HG02870 (cell line): ENCODE data around the gene SERPINE3.

Experiments used
- ATAC-seq: cut with Tn5 transposase; IDR thresholded peaks from one replicate; pipeline ENCODE4 v1.9.1; 2021; ENCODE audit warnings: mild to moderate bottlenecking, moderate library complexity; ENCODE audit not compliant: unreplicated experiment

The SERPINE3 gene

DNA sequence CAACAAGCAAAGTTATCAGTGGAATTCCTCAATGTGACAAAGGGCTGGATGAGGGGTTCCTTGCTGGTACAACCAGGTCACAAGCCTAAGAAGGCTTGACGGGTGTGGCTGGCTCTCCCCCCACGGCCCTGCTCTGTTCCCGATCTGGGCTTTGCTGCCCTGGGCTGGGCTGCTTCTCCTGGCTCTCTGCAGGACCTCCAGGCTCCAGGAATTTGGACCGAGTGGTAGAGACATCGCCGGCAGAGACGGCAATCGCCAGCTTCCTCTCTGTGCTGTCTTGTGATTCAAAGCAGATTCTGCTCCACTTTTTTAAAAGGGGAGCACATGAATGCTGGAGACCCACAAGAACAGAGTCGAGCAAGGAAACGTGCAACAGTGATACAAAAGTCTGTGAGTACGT, at the start of gene SERPINE3:
Gene SERPINE3 (plus strand): TSS at position 338 of the 400 bp plus-strand sequence. CDS start 1,401 bp downstream, outside the sequence.
- no peak for ATAC-seq

DNA sequence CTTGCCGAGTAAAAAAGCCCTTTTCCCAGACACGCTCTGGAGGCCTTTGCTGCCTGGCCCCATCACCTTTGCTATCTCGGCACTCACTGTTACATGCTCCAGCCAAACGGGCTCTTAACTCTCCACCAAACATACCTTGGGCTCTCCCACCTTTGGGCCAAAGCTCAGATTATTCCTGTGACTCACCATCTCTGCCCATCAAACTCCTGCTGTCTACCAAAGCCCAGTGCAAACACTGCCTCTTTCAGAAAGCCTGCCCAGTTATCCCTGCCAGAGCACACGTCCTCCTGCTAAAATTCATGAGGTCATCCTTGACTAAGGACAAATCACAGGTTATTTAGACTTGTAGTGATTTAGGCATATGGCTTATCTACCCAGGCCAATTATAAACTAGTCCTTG, 48.1 kb upstream of the SERPINE3 start:
- no peak for ATAC-seq

DNA sequence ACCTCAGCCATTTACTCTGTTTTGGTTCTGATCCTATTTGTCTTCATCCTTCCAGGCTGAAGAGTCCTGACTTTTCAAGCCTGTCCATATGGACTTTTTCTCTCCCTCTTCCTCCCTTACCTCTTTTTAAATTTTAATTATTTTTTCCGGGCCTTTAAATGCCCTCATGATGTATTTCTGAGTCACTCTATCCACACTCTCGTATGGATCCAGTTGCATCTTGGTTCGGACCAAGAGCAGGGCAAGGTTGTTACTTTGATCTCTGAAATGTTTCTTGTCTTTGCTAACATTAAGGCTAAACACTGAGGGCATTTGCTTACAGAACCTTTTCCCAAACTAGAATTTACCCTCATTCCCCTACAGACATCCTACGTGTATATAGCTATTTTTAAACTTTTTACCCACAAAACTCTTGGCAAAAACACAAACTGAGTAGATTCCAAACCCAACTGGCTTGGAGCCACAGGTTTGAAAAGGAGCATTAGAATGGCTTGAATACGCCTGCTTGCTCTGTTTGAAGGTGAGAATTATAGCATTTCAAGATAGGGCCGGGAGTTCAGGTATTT, 47.4 kb upstream of the SERPINE3 start:
- no peak for ATAC-seq

DNA sequence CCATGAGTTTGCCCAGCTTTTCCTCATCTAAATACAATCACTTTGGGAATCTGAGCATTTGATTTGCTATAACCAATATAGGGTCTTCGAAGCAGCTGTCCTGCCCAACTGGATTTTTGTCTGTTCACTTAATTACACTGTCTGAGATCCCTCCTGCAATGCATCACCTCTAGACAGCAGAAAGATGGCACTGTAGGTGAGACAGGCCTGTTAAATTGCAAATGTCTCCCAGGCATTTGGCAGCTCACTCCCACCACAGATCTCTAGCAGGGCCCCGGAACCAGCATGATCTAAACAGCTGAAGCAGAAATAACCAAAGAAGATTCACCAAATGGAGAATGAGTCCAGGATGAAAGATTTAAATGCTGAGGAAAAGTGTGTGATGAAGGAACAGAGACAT, 41.9 kb upstream of the SERPINE3 start:
- no peak for ATAC-seq

DNA sequence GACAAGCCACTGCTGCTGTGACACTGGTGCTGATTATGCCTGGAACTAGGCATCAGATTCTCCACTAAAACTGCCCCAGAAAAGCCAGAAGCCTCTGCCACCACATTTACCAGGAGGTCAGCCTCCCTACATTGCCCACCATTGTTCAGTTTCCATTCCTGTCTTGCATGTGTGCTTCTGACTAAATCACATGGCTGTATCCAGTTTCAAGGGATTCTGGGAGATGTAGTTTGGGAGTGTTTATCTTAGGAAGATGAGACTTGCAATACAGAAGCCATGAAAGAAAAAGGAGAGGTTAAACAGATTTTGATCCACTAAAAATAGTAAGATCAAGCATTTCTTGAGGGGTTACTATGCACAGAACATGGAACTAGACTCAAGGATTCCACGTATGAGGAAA, 40.7 kb upstream of the SERPINE3 start:
- ATAC-seq, result no peak

DNA sequence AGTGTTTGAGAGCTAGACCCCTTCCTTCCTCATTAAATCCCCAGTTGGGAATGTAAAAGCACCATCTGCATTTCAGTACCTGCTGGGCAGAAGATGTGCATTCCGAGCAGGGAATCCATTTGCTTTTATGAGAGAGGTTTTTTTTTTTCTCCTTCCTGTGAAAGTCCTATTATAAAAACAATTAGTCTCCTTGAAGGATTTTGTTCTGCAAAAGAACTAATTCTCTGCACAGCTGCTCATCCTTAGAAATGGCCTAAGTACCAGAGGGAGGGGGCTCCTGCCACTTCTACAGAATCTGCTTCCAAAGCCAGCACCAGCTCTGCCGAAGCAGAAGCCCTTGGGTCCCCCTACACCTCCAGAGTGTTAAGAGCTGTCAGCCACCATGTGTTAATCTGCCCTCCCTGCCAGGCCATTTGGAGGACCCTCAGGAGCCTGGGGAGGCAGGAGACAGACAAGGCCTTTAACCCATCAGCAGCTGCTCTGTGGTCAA, 36.4 kb upstream of the SERPINE3 start:
- ATAC-seq, result no peak

DNA sequence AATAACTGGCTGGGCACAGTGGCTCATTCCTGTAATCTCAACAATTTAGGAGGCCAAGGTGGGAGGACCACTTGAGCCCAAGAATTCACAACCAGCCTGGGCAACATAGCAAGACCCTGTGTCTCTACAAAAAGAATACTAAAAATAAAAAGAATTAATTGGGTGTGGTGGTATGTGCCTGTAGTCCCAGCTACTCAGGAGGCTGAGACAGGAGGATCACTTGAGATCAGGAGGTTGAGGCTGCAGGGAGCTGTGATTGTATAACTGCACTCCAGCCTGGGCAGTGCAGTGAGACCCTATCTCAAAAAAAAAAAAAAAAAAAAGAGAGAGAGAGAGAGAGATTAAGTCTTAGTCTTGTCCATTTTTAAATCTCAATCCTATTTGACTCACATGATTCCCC, 35.6 kb upstream of the SERPINE3 start:
- no peak for ATAC-seq

DNA sequence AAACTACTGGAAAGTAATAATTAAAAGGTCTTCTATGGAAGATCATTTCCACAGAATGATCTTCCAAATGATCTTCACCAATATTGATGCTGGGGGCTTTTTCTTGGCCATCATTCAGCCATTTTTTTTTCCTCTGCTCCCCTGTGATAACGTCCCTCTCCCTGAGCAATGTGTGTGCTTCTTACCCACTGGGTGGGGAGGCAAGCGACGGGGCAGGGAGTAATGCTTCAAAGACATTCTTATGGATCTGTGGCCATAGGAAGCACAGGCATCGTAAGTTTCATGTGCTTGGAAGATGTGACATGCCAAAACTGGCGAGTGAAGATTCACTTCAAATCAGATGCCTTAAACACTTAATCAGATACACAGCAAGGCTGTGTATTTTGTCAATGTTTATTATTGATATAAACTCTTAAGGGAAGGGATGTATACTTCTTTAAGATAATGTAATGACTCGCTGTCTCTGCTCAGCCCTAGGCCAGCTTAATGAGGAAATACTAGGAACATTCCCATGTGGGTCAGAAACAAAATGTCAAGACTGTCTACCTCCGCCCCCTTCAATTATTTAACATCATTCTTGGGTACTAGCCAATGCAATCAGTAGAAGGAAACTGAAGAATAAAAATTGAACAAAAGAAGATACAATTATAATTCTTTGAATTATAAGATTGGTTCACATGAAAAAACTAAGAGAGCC, 34.1 kb upstream of the SERPINE3 start:
- ATAC-seq, result no peak

DNA sequence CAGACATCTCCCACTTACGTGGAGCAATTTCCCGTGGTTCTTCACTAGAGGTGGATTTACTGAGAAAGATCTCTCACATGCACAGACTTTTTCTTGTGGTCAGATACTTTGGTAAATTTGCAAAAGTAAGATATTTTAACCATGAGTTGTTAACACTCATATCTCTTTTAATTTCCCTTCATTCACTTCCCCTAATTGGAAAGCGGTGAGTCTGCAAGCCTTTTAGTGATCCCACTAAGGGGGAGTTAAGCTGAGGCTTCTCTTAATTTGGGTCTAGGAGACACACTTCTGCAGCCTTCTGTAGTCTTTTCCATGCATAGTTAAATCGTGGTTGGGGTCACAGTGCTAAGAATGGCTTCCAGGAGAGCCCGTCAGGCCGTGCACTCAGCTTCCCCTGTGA, 30.7 kb upstream of the SERPINE3 start:
- no peak for ATAC-seq

DNA sequence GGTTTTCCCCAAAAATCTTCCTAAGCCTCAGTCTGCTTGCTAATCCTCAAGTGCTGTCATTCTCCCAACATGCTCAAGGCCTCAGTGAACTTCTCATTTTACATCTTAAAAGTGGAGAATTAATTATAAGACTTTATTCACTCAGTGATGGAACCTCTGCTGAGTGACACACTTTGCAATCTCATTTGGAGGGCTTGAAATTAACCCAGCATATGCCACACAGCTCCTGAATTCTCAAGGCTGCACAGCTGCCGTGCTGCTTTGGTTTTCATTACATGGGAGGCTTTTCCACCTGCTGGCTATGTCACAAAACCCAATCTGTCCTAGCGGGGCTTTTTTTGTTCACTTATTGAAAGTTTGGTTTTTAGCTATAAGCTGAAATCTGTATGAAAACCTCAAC, 28.3 kb upstream of the SERPINE3 start:
- ATAC-seq, result no peak

DNA sequence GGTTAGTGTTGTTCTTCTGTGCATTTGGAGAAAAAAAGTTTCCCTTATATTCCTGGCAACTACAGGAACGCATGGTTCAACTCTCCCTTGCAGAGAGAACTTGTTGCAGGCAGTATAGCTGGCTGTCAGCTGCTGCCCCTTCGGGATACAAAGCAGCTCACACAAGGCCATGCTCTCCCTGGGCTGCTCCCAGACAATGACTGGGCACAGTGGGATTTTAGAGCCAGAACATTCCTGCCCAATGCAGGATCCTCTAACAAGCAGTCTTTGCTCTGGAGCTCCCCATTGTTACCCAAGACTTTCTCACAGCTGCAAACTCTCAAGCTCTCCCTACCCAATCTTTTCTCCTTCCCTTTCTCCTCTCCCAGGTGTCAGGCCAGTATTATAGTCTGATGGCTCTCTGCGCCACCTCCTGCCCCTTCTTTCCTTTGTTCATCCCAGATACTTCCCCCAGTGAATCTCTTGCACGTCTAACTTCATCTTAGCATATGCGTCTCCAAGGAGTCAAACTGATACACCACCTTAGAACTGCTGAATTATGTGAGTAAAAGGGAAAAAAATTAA, 27.5 kb upstream of the SERPINE3 start:
- ATAC-seq, result no peak

DNA sequence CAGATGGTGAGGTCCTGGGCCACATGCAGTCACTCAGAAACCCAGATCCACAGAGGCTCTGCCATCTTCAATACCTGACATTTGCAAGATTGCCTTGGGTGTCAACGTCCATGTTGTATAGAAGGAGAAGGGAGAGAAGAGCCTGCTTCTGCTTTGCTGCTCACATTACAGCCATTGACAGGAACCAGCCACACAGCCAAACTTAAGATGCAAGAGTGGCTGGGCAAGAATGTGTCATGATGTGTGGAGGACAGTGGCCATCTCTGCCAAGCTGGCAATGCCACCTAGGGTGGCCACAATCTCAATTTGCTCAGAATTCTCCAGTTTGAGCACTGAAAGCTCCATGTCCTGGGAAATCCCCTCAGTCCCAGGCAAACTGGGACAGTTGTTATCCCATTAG, 25.9 kb upstream of the SERPINE3 start:
- ATAC-seq, result no peak

DNA sequence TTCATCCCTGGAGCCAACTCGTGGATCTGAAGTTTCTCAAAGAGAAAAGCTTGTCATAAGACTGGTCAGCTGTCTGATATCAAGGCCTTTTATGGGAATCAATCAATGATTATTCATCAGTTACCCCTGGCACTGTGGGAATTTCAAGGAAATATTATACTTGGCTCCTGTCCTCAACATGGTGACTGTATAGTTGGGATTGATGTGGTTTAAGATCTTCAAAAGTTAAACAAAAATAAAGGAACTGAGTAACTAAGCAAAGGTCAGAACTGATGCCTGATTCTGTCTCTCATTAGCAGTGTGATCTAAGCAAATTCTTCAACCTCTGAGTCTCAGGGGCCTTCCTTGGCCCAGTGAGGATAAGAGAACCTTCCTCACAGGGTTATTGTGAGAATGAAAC, 22.2 kb upstream of the SERPINE3 start:
- no peak for ATAC-seq

DNA sequence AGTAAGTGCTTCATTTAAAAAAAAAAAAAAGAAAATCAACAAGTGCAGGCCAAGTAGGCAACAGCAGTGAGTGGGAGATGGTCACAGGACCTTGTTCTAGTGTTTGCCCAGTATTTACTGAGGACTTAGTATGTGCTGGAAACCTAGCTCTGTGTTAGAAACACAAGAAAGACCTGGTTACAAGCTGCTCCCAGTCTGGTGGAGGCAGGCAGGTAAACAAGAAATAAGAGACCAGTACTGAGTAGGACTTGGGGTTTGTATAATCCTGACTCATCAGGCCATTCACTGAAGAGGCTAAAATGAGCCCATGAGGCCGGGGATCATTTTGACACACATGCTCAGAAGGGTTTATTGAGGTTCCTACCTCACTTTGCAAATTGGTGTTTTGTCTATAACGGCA, 21.5 kb upstream of the SERPINE3 start:
- ATAC-seq, result no peak

DNA sequence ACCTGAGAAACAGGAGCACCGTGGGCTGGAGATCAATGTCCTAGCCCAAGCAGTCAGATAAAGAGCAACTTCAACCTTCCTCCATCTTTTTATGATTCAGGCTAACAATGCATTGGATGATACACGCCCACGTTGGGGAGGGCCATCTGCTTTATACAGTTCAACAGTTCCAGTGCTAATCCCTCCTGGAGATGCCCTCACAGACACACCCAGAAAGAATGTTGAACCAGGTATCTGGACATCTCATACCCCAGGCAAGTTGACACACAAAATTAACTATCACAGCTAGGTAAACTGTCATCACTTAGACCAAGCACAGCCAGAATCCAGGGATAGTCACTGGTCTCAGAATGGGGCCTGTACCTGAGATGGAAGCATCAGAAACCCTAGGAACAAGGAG, 20.6 kb upstream of the SERPINE3 start:
- no peak for ATAC-seq

DNA sequence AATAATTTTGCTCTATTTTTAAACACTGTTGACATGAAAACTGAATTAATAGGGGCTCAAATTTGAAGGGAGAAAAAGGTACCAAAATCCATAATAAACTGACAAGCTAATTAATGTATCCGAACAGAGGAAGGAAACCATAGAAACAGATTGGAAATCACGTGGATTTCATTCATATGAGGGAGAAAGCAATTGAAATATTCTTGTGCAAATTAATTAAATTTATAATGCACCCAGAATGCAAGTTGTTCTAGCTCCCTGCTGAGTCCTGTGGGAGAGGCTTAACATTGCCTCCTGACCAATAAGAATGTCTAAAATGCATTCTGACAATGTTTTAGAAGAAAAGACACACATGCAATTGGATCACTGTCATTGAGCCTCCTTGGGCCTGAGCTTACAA, 17.7 kb upstream of the SERPINE3 start:
- ATAC-seq, result no peak

DNA sequence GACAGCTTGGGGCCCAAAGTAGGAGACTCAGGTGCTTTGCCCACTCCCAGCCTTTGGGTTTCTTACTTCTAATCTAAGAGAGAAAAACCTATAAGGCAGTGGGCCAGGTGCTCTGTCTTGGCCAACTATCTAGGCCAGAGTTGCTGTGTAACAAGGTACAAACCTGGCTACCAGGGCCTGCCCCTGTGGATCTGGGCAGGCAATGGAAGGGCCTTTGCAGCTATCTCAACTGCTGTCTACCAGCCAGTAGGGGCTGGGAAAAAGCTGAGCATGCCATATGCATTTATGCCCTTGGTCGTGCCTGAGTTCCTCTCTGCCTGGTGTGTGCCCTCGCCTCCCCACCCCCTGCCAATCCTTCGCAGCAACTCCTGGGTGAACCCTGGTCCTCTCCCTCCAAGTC, 16.7 kb upstream of the SERPINE3 start:
- no peak for ATAC-seq

DNA sequence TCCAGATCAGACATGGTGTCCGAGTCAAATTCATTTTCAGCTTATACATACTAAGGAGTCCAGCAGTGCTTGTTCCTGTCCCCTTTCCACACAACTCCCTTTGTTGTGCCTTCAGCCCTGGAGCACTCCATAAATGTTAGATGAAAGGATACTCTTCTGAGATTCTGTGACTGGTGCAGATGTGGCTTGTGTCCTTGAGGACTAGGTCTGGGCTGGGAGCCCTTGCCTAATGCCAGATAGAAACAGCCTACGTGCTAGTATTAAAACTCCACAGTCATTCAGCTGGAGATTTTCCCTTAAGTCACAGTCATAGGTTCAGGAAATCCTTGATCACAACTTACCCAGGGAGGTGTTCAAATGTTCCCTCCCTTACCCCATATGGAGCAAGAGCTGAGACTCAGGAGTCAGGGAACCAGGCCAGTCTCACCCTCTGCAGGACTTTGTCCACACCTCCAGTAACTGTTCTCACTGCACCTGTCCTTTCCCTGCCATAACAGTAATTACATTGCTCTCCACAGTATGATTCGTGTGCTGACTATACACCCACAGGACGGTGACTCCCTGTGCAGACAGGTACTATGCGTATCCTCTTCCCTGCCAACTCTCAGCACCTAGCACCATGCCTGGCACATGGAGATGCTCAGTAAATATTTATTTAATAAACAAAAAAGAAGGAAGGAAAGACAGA, 15.5 kb upstream of the SERPINE3 start:
- no peak for ATAC-seq

DNA sequence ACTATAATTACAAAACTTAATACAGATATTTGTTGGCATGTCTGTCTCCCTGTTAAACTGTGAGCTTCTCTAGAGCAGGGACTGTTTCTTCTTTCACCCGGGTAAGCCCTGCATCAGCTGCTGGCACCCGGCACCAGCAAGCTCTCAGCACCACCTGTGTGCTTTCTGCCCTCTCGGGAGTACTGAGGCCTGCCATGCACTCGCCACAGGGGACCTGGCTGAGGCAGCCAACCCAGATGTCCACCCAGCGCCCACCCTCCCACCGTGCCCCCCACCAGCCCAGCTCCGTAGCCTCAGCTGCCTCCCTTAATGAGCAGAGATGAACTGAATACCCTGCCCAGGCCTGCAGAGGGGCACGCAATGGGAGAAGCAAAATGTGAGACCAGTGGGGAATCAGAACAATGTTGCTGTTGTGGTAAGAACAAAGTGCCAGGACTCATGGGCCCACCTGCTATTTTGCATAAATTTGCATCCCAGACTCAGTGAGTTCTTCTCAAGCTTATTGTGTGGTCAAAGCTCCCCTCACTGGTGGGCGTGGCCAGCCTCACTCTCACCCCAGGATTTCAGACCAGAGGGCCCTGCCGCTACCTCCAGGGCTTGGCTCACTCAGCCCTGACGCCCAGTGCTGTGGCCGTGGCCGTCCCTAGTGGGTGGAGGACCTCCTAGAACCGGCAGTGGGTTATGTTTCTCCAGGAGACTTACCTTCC, 14.6 kb upstream of the SERPINE3 start:
- peak; percentile 62 for ATAC-seq

DNA sequence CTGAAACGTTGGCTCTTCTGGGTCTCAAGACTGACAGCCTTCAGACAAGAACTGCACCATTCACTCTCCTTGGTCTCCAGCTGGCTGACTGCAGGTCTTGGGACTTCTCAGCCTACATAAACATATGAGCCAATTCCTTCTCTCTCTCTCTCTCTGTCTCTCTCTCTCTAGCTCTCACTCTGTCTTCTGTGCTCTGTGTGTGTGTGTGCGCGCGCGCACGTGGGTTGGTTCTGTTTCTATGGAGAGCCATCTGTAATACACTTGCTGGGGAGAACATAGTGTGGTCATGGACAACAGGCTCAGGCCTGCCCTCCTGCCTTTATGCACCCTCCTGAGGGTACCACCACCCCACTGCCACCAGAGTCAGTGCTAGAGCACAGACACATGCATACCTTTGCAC, 13.7 kb upstream of the SERPINE3 start:
- ATAC-seq, result no peak

DNA sequence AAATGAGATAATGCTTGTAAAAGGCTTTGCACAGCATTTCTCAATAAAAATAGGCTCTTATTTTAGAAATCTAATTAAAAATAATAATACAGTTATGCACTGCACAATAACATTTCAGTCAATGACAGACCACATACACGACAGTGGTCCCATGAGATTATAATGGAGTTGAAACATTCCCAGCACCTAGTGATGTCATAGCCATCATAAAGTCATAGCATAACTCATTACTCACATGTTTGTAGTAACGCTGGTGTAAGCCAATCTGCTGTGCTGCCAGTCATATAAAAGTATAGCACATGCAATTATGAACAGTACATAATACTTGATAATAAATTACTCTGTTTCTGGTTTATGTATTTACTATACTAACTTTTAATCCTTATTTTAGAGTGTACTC, 12.7 kb upstream of the SERPINE3 start:
- no peak for ATAC-seq
